HL-60 (cell line): ENCODE data around the gene ITM2A.

Experiments used
- DNase-seq, 2 experiments: peaks; one replicate each; pipeline ENCODE4 v3.0.0-alpha.2; 2010 to 2020; ENCODE audit warnings: low read depth in 1 of 2, low spot score in 1 of 2
- H3K27ac ChIP-seq: fragments of 250-450 bp; sonication (Bioruptor Pico); replicated peaks from 2 replicates; pipeline ENCODE4 v1.5.1; 2020; ENCODE audit warnings: mild to moderate bottlenecking, moderate library complexity
- H3K27me3 ChIP-seq: fragments of 250-450 bp; sonication (Bioruptor Pico); 2 replicates; pipeline ENCODE4 v1.5.1; 2021; ENCODE audit warnings: mild to moderate bottlenecking, moderate library complexity; ENCODE audit not compliant: insufficient read depth, poor library complexity, severe bottlenecking
- H3K4me3 ChIP-seq: replicated peaks from 2 replicates; pipeline ENCODE4 v1.5.1; 2011; ENCODE audit warnings: mild to moderate bottlenecking, control low read depth, low read length; ENCODE audit not compliant: insufficient read depth
- GABPA ChIP-seq: IDR thresholded peaks from 2 replicates; pipeline ENCODE4 v1.6.1; 2012; ENCODE audit warnings: low read depth
- POLR2AphosphoS5 ChIP-seq: IDR thresholded peaks from 2 replicates; pipeline ENCODE4 v1.6.1; 2012; ENCODE audit warnings: low read depth
- SPI1 ChIP-seq: IDR thresholded peaks from 2 replicates; pipeline ENCODE4 v1.6.1; 2012; ENCODE audit warnings: low read depth, mild to moderate bottlenecking, borderline replicate concordance
- TF ChIP-seq, protein P1 (sequence below): IDR thresholded peaks from one replicate; pipeline ENCODE4 v1.5.1; 2011; ENCODE audit warnings: low read length, control low read depth, inconsistent platforms; ENCODE audit not compliant: insufficient read depth
- TF ChIP-seq, protein P2 (sequence below): IDR thresholded peaks from 2 replicates; pipeline ENCODE4 v1.6.1; 2012; ENCODE audit warnings: low read depth; ENCODE audit not compliant: insufficient replicate concordance

The ITM2A gene

DNA sequence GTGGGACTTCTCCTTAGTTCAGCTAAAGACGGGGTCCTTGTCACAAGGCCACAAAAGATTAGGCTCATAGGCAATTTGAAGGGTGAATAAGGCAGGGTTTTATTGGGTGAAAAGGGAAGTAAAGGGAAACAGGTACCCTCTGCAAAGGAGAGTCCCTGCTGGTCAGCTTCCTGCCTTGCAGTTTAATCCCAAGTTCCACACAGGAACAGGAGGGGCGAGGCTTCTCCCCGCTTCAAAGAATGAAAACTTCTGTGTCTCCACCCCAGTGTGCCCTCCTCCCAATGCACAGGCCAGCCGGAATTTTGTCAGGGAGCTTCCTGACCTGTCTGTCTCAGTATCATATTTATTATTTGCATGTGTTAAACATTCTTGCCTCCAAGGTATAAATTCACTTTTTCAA is 37.1 kb downstream of the ITM2A start:
- no peak for DNase-seq
- no peaks in the 10 kb centered on the region for H3K27me3 ChIP-seq

DNA sequence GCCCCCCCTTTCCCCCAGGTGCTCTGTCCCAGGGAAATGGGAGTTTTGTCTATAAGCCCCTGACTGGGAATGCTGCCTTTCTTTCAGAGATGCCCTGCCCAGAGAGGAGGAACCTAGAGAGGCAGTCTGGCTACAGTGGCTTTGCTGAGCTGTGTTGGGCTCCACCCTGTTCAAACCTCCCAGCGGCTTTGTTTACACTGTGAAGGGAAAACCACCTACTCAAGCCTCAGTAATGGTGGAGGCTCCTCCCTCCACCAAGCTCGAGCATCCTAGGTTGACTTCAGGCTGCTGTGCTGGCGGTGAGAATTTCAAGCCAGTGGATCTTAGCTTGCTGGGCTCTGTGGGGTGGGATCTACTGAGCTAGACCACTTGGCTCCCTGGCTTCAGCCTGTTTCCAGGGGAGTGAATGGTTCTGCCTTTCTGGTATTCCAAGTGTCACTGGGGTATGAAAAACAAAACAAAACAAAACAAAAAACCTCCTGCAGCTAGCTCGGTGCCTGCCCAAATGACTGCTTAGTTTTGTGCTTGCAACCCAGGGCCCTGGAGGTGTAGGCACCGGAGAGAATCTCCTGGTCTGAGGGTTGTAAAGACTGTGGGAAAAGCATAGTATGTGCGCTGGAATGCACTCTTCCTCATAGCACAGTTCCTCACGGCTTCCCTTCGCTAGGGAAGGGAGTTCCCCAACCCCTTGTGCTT is 41.7 kb downstream of the ITM2A start:
- Histone ChIP-seq H3K27me3 (no peaks in the 10 kb centered on the region), H3K4me3 (no peak overlapping the region), H3K27ac (no peak overlapping the region)
- TF ChIP-seq, protein P1, sequence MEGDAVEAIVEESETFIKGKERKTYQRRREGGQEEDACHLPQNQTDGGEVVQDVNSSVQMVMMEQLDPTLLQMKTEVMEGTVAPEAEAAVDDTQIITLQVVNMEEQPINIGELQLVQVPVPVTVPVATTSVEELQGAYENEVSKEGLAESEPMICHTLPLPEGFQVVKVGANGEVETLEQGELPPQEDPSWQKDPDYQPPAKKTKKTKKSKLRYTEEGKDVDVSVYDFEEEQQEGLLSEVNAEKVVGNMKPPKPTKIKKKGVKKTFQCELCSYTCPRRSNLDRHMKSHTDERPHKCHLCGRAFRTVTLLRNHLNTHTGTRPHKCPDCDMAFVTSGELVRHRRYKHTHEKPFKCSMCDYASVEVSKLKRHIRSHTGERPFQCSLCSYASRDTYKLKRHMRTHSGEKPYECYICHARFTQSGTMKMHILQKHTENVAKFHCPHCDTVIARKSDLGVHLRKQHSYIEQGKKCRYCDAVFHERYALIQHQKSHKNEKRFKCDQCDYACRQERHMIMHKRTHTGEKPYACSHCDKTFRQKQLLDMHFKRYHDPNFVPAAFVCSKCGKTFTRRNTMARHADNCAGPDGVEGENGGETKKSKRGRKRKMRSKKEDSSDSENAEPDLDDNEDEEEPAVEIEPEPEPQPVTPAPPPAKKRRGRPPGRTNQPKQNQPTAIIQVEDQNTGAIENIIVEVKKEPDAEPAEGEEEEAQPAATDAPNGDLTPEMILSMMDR, result no peak
- TF ChIP-seq SPI1 (no peak), GABPA (no peak), POLR2AphosphoS5 (no peak)
- TF ChIP-seq, protein P2, sequence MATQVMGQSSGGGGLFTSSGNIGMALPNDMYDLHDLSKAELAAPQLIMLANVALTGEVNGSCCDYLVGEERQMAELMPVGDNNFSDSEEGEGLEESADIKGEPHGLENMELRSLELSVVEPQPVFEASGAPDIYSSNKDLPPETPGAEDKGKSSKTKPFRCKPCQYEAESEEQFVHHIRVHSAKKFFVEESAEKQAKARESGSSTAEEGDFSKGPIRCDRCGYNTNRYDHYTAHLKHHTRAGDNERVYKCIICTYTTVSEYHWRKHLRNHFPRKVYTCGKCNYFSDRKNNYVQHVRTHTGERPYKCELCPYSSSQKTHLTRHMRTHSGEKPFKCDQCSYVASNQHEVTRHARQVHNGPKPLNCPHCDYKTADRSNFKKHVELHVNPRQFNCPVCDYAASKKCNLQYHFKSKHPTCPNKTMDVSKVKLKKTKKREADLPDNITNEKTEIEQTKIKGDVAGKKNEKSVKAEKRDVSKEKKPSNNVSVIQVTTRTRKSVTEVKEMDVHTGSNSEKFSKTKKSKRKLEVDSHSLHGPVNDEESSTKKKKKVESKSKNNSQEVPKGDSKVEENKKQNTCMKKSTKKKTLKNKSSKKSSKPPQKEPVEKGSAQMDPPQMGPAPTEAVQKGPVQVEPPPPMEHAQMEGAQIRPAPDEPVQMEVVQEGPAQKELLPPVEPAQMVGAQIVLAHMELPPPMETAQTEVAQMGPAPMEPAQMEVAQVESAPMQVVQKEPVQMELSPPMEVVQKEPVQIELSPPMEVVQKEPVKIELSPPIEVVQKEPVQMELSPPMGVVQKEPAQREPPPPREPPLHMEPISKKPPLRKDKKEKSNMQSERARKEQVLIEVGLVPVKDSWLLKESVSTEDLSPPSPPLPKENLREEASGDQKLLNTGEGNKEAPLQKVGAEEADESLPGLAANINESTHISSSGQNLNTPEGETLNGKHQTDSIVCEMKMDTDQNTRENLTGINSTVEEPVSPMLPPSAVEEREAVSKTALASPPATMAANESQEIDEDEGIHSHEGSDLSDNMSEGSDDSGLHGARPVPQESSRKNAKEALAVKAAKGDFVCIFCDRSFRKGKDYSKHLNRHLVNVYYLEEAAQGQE, result no peak
- DNase-seq, result no peak

More for the DNA sequence above, 37.1 kb downstream of the ITM2A start:
- H3K4me3 ChIP-seq, result no peak overlapping the region
- TF ChIP-seq POLR2AphosphoS5 (no peak), GABPA (no peak), SPI1 (no peak)
- TF ChIP-seq, protein P2, result no peak
- TF ChIP-seq, protein P1, result no peak
- no peak overlapping the region for H3K27ac ChIP-seq
